Activated naive CD8-positive, alpha-beta T cell treated with anti-CD3 and anti-CD28 coated beads, Interleukin-2, amount 50 U/mL, for 16 hours (primary cell): ENCODE measurements around the gene RAG2.

Experiments used
- DNase-seq: peaks from one replicate; pipeline ENCODE4 v3.0.0-alpha.2; 2020; ENCODE audit warnings: low read depth, low spot score

RAG2 gene

GRCh38 chr11:36598051-36598450 is at the start of gene RAG2:
RAG2 (minus strand) TSS chr11:36598236; CDS start chr11:36594168, 4,068 bp downstream.
- DNase-seq = no peak

DNA sequence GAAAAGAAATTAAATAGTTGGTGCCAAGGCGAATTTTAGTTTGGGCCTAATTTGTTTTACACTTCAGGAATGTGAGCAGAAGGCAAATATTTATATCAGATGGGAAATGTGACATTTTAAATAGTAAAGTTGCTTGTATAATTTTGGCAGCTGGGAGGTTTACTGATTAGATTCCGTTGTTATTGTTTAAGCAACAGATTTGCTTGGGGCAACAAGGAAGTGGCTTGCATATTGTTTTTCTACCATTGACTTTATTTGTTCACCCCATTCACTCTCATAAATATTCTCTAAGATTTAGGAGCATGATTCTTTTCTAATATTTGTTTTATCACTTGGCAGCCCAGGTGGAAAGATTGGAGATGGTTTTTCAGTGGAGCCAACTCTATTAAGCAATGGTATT is 40.5 kb upstream of the RAG2 start:
- DNase-seq = no peak

DNA sequence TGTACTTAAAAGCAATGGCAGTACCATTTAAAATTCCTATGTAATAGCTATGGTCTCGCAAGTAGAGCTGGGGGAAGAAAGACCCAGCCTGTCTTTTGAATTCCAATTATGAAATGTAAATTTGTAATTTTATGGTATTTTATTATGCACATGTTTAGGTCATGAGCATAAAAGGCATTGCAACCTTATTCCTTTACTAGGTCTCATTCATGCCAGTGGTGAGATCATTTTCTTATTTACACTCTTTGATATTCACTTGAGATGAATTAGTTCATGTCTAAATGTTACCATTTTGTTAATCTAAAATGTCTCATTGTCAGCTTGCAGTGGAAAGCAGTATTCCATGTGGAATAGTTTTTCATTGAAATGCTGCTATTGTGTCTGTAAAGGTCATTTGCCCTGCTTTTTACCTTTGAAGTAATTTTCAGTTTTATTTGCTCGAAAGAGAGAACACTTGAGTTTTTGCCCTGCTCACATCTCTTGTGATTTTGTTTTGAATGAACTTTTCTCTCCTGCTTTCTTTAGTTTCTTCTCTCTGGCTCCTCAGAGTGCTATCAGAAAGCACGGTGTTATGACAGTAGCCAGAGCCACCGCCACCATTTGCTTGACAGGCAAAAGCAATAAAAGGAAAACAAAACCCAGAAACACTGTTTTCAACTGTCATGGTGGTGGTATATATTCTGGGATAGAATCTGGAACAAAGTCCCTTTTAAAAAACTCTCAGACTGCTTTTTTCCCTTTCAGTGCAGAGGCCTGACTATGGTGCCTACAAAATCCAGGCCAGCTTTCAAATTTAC is 37.2 kb upstream of the RAG2 start:
- no peak for DNase-seq

DNA sequence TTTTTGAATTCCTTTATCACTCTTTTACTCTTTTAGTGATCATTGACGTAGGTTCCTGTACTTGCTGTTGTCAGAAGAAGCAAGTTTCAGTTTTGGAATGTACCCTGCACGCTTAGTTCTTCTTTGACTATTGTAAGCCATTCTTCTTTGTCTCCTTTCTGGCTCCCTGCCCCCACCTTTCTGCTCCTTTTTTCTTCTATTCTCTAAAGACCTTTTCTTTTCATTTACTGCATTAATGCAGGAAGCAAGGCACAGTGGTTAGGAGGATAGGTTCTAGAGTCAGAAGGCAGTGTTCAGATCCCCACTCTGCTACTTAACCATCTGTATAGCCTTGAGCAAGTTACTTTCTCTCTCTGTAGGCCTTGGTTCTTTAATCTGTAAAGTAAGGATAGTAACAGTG is 33.7 kb upstream of the RAG2 start:
- no peak for DNase-seq

DNA sequence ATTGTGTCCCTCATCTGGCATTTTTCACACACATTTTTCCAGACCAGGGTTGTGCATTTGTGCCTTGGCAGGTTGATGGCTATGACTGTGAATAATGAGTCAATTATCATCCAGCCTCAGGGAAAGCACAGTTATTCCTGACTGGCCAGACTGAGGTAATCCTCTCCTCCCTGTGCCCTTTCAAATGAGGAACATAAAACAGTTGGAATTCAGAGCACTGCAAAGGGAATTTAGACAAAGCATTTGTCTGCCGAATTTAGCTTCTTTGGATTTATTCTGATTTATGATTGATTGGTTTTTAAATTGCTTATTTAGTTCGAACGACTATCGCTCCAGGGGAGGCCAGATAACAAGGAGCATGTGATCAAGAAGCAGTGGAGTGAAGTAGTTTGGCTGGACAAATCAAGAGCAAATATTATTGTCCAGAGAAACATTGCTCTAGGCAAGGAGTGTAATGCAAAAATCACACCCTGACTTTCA is 30.8 kb upstream of the RAG2 start:
- DNase-seq = no peak

DNA sequence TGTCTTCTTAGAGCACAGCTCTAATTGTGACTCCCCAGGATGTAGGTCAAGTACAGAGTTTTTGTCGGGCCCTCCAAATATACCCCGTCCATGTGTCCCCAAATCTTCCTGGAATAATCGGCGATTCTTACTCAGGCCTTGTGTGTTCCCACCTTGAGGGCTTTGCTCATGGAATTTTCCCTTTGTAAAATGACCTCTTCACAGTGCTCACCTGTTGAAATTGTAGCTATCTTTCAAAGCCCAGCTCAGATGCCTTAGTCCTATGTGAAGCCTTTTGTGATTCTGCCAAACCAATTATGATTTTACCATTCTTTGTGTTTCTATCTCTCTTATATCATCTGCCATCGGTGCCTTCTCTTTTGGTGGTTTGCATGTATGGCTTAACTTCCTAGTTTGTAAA is 30.1 kb upstream of the RAG2 start:
- no peak for DNase-seq

DNA sequence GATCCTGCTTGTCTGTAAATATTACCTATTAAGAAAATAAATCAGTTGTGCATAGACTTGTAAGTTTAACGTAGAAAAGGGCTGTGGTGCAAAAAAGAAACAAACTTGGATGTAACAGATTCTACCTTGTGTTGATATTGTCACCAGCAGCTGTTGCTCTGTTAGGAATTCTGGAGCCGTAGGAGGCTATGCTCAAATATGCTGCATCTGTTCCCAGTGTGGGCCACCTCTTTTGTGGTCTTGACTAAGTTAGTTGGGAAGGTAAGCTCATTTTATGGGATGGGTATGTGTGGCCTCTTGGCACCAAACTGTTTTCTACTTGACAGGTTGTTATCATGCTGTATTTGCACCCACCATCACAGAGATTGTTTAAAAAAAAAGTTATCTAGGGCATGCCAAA is 29.4 kb upstream of the RAG2 start:
- DNase-seq = no peak

DNA sequence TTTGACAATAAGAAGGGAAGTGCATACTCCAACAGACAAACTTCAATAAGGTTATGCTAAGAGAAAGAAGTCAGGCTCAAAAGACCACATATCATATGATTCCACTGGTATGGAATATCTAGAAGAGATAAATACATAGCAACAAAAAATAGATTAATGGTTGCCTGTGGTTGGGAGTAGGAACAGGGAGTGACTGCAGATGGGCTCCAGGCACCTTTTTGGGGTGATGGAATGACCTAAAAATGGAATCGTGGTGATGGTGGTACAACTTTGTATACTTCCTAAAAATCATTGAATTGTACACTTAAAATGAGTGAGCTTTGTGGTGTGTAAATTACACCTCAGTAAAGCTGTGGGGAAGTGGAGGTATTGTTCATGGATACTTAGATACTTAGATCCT is 29.0 kb upstream of the RAG2 start:
- no peak for DNase-seq

- DNase-seq = no peak
Observed at GRCh38 chr11:36623494-36623893, 25.5 kb upstream of the RAG2 start.

- no peak for DNase-seq
Observed at GRCh38 chr11:36622431-36623136, 24.5 kb upstream of the RAG2 start.

DNA sequence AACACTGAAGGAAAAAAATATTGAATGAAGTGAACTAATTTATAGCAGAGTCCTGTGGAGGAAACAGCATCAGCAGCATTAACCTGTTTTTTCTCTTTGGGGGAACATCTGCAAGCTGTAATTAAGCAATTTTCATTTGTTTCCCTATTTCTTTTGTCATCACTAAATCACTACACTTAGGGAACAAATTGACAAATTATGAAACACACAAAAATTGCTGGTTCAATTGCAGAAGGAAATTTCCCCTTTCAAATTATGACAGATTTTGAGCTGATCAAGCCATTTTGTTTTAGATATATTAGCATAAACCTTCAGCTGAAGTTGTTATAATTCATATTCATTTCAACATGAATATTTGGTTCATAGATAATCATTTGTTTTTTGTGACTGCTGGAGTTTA is 22.2 kb upstream of the RAG2 start:
- DNase-seq = no peak

- no peak for DNase-seq
Observed at GRCh38 chr11:36619502-36619901, 21.5 kb upstream of the RAG2 start.

GRCh38 chr11:36618363-36619047 is 20.5 kb upstream of the RAG2 start:
- no peak for DNase-seq

GRCh38 chr11:36617543-36618362 is 19.7 kb upstream of the RAG2 start:
- DNase-seq = no peak

DNA sequence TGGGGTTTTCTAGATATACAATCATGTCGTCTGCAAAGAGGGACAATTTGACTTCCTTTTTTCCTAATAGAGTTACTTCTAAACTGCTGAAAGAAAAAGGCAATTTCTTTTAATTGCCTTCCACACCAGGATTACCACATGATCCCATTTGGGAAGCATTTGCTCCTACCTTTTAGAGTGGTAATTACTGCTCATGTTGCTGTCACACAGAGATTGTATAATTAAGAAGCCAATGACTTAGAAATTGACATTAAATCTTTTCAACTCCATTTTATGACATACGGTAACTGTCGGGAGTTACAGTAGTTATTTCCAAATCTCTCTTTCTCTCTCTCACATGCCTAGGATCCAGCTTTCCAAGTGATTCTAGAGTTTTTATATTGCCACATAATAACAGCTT is 17.8 kb upstream of the RAG2 start:
- DNase-seq = no peak

- DNase-seq = no peak
Observed at GRCh38 chr11:36609383-36609782, 11.3 kb upstream of the RAG2 start.

GRCh38 chr11:36608491-36609199 is 10.6 kb upstream of the RAG2 start:
- no peak for DNase-seq

GRCh38 chr11:36605221-36606216 is 7.5 kb upstream of the RAG2 start:
- DNase-seq = no peak

DNA sequence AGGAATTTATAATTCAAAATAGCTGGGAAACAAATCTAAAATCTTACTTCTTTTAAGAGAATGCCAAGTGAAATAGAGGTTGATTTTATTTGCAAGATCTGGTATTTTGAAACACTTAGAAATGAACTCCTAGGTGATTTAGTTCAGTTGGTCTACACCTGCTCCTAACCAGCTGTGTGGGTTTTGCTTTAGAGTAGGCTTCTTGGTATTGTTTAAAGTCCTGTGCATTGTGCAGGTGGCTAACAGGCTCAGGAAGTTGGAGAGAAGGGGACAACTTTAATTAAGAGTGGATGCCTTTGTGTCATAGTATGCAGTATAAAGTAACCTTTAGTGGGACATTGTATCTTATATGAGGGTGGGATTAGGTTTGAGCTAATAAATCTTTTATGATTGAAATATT is 4.1 kb upstream of the RAG2 start:
- no peak for DNase-seq

DNA sequence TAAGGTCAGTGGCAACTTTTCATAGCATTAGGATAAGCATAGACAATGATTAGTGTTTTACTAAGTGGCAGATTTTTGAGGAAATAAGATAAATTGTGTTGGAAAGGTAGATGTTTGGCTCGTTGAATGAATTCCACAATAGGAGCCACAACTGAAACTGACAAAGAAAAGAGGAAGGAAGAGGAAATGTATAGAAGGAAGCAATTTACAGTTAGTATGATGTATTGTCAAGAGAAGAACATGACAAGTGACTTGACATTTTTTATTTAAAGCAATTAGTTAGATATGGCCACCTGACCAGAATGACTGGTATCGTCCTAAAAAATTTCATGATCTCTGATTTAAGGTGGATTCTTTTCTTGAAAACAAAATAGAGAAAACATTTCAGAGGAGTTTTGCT is 3.1 kb upstream of the RAG2 start:
- no peak for DNase-seq
